Cardiac muscle cell (in vitro differentiated cells and primary cell): ENCODE measurements around the gene NENF. TPM values are rescaled to one million over a fixed set of nuclear protein-coding genes. Genes with fewer than 3 reads are reported as not detected.

Experiments
- DNase-seq, 2 donors: peaks; one replicate each; pipeline versions ENCODE4 v3.0.0 to v3.0.0-alpha.2; 2010 to 2017; ENCODE audit warnings: low read depth in 1 of 2, low spot score in 1 of 2
- H3K27ac ChIP-seq: fragments of 200-600 bp; sonication (generic); 2 replicates; pipeline ENCODE4 v1.5.1; 2016
- H3K27me3 ChIP-seq: fragments of 200-600 bp; sonication (generic); 2 replicates; pipeline ENCODE4 v1.6.0; 2016; ENCODE audit warnings: control low read depth
- H3K36me3 ChIP-seq: fragments of 200-600 bp; sonication (generic); 2 replicates; pipeline ENCODE4 v1.5.1; 2016; ENCODE audit warnings: control low read depth
- H3K4me1 ChIP-seq: fragments of 200-600 bp; sonication (generic); 2 replicates; pipeline ENCODE4 v1.8.1; 2017; ENCODE audit warnings: low read depth, mild to moderate bottlenecking, mixed run types
- H3K4me3 ChIP-seq: fragments of 200-600 bp; sonication (generic); 2 replicates; pipeline ENCODE4 v1.5.1; 2016; ENCODE audit warnings: mild to moderate bottlenecking
- H3K9me3 ChIP-seq: fragments of 200-600 bp; sonication (generic); 2 replicates; pipeline ENCODE4 v1.5.1; 2017; ENCODE audit warnings: low read depth, mild to moderate bottlenecking, control low read depth
- polyA plus RNA-seq: library from polyadenylated mRNA; unstranded; fragments of >200 nt; fragmentation: Nextera tagmentation; extraction: Ambion mirVana; gene quantifications from 2 replicates; pipeline ENCODE4 v1.2.1, GENCODE V29; 2016
- total RNA-seq: library from RNA; depleted of rRNA; stranded (reverse); fragments of >200 nt; gene quantifications from 2 replicates; pipeline ENCODE4 v1.2.3, GENCODE V29; 2016
- TF ChIP-seq, protein P1 (sequence below): IDR thresholded peaks from 2 replicates; pipeline ENCODE4 v1.5.1; 2012; ENCODE audit warnings: low read depth, mild to moderate bottlenecking, low read length

The NENF gene
- total and polyA plus RNA-seq, 2 experiments from 2014 or later, result 23.7 to 34.6 TPM

DNA sequence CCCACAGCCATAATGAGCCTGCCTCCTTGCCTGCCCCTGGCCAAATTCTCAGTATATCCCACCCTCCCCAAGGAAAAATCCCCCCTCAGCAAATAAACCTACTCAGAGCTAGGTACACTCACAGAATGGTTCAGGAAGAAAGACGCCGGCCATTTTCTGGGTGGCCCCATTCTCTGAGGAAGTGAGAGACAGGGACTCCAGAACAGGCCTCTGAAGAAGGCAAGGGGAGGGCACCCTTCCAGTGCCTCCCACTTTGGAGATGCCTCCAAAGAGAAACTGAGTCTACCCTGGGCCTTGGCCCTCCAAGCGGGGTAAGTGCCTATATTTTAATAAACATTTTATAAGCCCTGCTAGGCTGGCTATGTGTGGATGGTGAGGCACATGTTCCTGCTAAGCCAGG, 20.3 kb upstream of the NENF start:
- Histone ChIP-seq H3K4me3 (no peak overlapping the region), H3K36me3 (no peaks in the 10 kb centered on the region), H3K4me1 (peaks cover 8% of the 10 kb centered on the region), H3K27me3 (peaks cover 13% of the 10 kb centered on the region), H3K9me3 (no peaks in the 10 kb centered on the region), H3K27ac (no peak overlapping the region)
- no peak for DNase-seq
- TF ChIP-seq, protein P1, sequence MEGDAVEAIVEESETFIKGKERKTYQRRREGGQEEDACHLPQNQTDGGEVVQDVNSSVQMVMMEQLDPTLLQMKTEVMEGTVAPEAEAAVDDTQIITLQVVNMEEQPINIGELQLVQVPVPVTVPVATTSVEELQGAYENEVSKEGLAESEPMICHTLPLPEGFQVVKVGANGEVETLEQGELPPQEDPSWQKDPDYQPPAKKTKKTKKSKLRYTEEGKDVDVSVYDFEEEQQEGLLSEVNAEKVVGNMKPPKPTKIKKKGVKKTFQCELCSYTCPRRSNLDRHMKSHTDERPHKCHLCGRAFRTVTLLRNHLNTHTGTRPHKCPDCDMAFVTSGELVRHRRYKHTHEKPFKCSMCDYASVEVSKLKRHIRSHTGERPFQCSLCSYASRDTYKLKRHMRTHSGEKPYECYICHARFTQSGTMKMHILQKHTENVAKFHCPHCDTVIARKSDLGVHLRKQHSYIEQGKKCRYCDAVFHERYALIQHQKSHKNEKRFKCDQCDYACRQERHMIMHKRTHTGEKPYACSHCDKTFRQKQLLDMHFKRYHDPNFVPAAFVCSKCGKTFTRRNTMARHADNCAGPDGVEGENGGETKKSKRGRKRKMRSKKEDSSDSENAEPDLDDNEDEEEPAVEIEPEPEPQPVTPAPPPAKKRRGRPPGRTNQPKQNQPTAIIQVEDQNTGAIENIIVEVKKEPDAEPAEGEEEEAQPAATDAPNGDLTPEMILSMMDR, result no peak

DNA sequence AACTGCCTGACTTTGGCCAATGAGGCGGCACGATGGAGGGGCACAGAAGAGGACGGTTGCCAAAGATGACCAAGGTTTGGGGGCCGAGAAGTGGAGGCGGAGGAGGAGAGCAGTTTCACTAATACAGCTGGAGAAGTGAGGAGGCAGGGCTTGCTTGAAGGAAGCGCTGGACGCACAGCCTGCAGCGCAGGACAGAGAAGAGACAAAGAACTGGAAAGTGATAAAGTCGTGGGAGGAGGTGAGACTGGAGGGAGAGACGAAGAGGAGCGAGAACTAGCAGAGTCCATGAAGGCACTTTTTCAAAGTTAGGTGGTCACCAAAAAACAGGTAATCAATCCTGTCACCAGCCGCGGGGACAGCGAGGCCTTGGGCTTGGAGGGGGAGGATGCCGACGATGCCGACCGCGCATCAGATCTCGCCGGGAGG, 18.8 kb upstream of the NENF start:
- Histone ChIP-seq H3K4me1 (peaks cover 8% of the 10 kb centered on the region), H3K27ac (no peak overlapping the region), H3K27me3 (peaks cover 13% of the 10 kb centered on the region), H3K36me3 (no peaks in the 10 kb centered on the region), H3K4me3 (peak overlapping the region; percentile 74), H3K9me3 (no peaks in the 10 kb centered on the region)
- TF ChIP-seq, protein P1, result no peak
- peak in 1 of 2 donors; percentile 19 for DNase-seq

DNA sequence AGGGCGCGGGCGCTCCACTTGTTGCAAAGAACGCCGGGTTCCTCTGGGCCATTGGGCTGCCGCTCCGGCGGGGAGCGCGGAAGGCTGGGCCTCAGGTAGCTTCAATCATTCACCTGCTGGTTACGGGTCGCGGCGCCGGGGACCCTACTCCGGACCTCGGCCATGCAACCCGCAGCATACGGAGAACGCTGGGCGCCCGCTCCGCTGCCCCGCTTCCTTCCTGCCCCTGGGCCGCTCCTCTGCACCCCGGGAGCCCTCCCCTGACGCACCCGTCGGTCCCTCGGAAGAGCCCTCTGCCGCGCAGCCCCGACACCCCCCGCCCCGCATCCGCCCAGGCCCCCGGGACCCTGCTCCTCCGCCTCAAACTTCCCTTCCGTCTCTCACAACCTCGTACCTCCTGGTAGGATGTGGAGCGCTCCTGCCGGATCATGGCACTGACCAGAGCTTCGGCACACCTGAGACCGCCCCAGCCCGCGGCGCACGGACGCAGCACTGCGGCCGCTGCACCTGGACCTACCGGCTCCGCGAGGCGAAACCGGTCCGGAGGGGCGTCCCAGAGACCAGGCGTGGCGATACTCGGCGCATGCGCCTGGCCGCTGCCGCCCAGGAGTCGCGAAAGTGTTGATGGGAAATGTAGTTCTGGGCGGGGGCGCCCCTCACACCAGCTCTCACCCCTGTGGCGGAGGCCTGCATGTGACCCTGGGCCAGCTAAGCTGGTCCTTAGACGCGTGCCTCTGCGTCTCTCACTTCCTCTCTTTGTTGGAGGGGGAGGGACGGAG, 18.2 kb upstream of the NENF start, which contains the start of gene PACC1:
Gene PACC1, minus strand, starts transcription at position 559 of the 779 bp plus-strand sequence. Its CDS starts 129 bp downstream, at position 430.
- peak; percentile 91 to 94 for DNase-seq
- Histone ChIP-seq H3K4me3 (peak within 1 kb of the TSS; percentile 74), H3K4me1 (peaks cover 8% of the 10 kb centered on the region), H3K9me3 (no peaks in the 10 kb centered on the region), H3K36me3 (no peaks in the 10 kb centered on the region), H3K27ac (peak within 1 kb of the TSS; percentile 1), H3K27me3 (peaks cover 13% of the 10 kb centered on the region)
- TF ChIP-seq, protein P1, result no peak

DNA sequence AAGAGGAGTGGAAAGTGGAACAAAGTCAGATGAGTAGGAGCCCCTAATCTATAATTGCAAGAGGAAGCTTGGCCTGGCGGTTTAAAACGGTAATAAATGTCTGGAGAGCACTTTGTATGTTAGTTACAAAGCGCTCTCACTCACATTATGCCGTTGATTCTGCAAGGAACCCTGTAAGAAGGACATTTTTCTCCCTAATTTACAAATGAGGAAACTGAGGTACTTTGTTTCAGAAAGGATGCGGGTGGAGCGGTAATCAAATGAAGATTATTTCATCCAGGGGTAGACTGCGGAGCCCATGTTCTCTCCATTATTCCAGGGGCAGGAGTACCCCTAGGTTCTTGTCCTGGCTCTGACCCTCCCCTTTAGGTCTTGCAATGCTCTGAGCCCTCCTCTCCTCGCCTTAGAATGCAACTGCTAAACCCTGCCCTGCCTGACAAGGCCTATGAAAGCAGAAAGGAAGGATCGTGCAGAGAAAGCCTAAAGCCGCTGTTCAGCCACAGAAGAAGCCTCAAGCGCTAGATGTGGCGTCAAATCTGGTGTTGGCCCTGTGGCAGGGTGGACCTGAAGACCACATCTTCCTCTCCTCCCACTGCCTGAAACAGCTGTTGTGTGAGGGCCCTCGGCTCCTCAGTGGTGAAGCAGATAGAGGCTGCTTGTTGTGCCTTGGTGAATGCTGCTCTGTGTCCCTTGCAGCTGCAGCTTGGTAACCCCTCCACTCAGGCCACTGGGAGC, 17.4 kb upstream of the NENF start:
- Histone ChIP-seq H3K9me3 (no peaks in the 10 kb centered on the region), H3K4me3 (peak overlapping the region; percentile 74), H3K27me3 (peaks cover 13% of the 10 kb centered on the region), H3K27ac (peak overlapping the region; percentile 1), H3K36me3 (no peaks in the 10 kb centered on the region), H3K4me1 (peaks cover 8% of the 10 kb centered on the region)
- DNase-seq, result no peak
- TF ChIP-seq, protein P1, result no peak

DNA sequence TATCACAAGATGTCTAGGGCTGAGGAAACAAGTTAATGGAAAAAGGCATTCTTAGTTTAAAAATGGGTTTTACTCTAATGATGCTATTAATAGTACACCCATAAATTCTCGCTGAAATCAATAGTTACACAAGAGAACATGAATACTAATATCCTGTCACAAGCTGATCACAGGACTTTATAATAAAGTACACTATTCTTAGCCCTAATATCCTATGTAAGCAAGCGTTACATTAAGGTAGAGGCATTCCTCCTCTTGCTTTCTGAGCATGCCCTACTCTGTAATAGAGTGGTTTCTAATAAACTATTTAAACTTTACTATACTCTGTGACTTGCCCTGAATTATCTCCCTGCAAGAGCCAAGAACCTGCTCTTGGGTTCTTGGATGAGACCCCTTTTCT, 11.6 kb upstream of the NENF start:
- no peak overlapping the region for H3K4me3 ChIP-seq
- no peaks in the 10 kb centered on the region for H3K9me3 ChIP-seq
- no peaks in the 10 kb centered on the region for H3K4me1 ChIP-seq
- H3K27ac ChIP-seq, result no peak overlapping the region
- TF ChIP-seq, protein P1, result no peak
- H3K36me3 ChIP-seq, result no peaks in the 10 kb centered on the region
- no peak for DNase-seq
- peaks cover 7% of the 10 kb centered on the region for H3K27me3 ChIP-seq
